HG03439 (cell line): ENCODE results near the gene SPATA20.

Source experiments
- ATAC-seq: cut with Tn5 transposase; IDR thresholded peaks from one replicate; pipeline ENCODE4 v1.9.1; 2021; ENCODE audit warnings: mild to moderate bottlenecking, moderate library complexity; ENCODE audit not compliant: unreplicated experiment

Gene SPATA20

DNA sequence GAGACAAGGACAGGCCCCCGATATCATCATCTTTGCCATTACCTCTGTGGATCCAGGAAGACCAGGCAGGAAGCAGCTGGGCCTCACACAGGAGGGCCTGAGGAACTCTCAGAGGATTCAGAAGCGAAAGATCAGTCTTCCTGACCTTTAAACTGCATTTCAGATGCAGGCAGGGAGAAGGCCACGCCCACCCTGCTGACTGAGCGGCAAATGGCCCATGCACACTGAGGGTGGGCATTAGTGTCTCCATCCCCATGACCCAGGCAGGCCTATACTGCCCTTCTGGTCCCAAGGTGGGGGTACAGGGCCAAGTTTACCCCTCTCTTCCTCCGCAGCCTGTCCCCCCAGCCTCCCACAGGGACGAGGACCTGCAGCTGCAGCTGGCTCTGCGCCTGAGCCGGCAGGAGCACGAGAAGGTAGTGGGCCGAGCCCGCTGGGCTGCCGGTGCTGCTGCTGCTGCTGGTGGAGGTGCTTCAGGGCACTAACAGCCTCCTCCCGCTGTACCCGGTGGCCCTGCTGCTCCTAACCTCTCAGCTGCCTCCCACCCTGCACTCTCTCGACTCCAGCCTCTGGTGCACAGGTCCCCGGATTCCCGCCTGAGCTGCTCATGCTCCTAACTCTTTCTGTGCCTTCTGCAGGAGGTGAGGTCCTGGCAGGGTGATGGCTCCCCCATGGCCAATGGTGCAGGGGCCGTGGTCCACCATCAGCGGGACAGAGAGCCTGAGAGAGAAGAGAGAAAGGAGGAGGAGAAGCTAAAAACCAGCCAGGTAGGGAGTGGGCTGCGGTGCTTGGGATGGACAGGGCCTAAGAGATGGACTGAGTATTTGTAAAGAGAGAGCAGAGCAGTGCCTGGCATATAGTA lies 8.2 kb upstream of the SPATA20 start:
- ATAC-seq: no peak

DNA sequence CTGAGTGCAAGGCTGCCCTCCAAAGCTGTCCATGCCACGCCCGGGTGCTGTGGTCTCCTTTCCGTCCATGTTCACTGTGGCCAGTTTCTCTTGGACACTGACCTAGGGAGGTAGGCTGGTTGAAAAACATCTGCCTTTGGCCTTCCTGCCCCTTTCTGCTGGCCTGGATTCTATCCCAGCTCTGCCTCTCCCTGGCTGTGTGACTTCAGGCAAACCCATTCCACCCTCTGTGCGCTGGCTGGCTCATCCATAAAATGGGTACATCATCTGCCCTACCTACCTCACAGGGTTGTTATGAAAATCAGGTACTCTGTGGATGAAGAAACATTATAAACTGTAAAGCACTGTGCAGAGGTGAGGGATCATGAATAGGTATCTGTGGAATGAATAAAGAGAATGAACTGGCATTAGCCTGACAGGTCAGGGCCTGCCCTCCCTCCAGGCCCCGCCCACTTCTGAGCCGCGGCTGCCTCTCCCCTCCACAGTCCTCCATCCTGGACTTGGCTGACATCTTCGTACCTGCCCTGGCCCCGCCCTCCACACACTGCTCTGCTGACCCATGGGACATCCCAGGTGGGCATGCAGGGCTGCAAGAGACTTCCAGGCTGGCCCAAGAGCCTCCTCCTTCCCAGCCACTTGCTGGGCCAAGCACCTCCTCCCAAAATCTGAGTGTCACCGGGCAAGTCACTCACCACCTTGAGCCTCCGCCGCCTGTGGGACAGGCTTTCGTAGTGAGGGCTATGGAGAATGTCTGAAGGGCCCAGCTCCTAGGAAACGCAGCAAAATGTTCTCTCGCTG lies 7.0 kb upstream of the SPATA20 start:
- ATAC-seq: no peak

DNA sequence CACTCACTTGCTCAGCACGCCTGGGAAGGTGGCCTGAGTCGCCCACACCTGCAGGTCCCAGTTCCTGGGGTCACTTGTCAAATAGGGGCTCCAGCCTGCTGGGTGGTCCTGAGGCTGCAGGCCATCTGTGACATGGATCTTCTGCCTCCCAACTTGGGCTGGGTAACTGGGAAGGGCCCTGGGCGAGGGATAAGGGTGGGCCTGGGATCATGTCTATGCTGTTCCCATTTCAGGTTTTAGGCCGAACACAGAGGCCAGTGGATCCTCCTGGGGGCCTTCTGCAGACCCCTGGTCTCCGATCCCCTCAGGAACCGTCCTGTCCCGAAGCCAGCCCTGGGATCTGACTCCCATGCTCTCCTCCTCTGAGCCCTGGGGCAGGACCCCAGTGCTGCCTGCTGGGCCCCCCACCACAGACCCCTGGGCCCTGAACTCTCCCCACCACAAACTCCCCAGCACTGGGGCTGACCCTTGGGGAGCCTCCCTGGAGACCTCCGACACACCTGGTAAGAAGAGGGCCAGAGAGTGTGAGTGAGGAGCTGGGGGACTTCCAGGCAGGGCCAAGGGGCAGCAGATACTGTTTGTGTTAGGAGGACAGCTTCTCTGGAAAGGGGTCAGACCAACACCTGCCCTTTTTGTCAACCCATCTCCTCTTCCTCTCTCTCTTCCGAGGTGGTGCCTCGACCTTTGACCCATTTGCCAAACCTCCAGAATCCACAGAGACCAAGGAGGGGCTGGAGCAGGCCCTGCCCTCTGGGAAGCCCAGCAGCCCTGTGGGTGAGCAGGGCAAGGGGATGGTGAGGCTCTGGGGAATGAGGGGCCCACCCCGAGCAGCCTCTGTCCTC lies 6.2 kb upstream of the SPATA20 start:
- no peak for ATAC-seq

DNA sequence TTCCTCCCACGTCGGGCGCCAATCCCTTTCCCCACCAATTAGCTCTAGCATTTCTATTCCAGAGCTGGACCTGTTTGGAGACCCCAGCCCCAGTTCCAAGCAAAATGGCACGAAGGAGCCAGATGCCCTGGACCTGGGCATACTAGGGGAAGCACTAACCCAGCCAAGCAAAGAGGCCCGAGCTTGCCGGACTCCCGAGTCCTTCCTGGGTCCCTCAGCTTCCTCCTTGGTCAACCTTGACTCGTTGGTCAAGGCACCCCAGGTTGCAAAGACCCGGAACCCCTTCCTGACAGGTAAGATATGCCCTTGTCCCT lies 5.6 kb upstream of the SPATA20 start:
- ATAC-seq: no peak

DNA sequence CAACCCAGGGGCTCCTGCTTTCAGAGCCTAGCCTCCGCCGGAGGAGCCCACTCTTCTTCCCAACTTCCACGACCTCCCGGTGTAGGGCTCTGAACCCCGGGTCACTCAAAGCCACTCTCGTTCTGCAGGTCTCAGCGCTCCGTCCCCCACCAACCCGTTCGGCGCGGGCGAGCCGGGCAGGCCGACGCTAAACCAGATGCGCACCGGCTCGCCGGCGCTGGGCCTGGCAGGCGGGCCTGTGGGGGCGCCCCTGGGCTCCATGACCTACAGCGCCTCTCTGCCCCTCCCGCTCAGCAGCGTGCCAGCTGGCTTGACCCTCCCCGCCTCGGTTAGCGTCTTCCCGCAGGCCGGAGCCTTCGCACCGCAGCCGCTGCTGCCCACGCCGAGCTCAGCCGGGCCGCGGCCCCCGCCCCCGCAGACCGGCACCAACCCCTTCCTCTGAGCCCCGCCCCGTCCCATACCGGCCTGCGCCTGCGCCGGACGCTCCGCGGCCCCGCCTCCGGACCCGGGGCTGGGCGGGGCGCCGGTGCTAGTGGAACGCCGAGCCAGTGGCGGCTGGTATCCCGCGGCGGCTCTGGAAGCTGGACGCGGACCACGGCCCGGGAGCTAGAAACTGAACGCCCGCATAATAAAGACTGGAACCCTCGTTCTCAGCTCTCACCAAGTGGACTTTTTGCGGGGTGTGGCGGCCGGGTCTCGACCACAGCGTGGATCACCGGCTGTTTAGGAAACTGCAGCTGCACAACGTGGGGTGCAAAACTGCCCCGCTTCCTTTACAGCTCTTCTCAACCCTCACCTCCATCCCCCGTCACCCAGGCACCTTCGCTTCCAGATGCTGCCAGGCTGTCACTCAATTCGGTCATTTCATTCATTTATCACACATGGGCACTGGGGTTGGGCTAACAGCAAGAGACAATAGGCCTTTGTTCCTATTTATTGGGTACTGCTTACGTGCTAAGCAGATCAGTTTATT lies 5.0 kb upstream of the SPATA20 start:
- peak; percentile 64 for ATAC-seq

DNA sequence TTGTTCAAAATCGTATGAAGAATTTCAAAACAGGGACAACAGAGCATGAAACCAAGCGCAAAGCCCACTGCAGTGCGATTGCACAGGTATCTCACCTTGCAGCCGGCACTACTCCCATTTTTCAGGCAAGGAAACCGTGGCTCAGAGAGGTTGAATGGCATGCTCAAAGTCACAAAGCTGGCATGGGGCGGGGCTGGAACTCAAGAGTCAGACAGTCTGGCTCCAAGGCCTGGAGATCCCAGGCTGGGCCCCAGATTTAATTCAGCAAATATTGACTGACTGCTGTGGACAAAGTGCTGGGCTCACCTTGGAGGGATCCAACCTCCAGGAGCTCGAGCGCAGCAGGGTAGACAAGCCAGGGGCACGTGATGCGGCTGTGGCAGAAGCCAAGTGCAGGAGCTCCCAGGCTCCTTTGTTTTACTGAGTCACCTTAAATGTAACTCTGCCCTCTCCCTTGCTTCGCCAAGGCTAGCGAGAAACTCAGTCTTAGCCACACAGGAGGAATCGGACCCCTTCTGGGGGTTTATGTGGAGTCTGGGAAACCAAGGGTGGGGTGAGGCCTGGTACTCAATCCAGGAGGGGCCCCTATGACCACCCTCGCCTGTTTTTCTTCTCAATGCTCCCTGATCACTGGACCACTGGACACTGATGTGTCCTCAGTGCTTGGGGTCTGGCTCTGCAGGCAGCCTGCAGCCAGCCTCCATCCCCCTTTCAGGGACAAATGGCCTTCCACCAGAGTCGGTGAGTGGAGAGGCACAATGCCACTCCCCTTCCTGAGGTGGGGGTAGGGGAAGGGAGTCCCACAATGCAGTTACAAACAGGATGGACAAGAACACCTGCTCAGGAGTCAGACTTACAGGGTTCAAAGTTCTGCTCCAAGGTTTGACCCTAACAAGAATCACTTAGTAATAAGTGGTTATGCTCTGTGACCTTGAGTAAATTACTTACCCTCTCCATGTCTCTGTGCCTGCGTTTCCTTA lies 3.9 kb upstream of the SPATA20 start:
- no peak for ATAC-seq

DNA sequence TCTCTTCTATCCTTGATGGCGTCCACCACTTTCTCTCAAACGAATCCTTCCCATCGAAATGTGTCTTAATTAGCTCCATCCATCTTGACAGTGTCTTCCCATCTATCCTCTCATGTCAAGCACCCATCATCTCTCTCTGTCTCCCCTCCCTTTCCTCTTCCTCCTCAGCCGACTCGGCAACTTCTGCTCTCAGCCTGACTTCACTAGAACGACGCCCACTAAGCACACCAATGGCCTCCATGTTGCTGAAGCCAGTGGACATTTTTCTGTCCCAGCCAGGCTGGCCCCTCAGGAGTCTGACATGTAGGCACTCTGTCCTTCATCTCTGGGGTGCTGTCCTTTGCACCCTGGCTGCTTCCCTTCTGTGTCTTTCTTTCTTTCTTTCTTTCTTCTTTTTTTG lies 2.5 kb upstream of the SPATA20 start:
- no peak for ATAC-seq

DNA sequence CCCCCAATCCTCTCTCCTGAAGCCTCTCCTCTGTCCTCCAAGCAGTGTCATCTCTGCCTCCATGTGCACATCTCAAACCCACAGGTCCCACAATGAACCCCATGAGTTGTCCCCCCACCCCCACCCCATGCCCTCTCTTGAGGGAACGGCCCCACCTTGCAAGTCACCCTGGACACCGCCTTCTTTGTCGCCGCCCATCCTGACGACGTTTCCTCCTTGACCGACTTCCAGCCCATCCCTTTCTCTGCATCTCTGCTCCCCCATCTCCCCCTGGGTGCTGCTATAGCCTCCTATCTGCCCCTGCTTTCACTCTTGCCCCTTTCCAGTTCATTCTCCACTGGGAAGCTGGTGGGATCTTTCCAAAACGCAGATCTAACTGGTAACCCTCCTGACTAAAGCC lies 1.7 kb upstream of the SPATA20 start:
- no peak for ATAC-seq

DNA sequence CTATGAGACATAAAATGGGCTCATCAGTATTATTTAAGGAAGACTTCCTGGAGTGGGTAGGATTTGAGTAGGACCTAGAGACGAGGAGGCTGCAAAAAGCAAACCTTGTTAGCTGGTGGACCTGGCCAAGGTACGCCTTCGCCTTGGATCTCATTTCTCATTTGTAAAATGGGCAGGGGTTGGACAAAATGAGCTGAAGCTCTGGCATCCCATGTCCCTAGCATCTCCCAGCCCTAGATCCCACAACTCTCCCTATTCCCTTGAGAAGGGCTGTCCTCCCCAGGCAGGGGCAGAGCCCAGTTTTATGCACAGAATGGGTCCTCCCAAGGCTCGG lies 306 bp upstream of the SPATA20 start:
- no peak for ATAC-seq

DNA sequence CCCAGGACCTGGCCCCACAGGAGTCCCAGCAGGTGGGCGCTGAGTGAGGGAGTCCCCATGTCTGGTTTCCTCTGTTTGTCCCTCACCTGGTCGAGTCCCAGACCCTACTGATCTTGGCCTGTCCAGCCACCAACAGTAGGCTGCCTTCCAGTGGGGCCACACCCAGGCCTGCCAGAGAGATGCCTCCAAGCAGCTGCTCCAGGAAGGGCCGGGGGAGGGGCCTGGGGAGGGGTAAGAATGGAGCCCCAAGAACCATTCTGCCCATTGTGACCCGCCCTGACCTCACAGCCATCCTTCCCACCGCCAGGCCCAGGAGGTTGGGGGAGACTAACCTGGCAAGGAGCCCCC lies 736 bp downstream of the SPATA20 start:
- ATAC-seq: no peak

DNA sequence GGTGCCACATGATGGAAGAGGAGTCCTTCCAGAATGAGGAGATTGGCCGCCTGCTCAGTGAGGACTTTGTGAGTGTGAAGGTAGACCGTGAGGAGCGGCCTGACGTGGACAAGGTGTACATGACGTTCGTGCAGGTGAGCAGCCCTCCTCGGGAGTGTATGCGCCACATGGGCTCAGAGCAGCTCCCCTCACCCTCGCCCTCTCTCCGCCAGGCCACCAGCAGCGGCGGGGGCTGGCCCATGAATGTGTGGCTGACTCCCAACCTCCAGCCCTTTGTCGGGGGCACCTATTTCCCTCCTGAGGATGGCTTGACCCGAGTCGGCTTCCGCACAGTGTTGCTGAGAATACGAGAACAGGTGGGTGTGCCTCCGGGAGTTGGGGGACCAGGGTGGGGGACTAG lies 1.9 kb downstream of the SPATA20 start:
- no peak for ATAC-seq

DNA sequence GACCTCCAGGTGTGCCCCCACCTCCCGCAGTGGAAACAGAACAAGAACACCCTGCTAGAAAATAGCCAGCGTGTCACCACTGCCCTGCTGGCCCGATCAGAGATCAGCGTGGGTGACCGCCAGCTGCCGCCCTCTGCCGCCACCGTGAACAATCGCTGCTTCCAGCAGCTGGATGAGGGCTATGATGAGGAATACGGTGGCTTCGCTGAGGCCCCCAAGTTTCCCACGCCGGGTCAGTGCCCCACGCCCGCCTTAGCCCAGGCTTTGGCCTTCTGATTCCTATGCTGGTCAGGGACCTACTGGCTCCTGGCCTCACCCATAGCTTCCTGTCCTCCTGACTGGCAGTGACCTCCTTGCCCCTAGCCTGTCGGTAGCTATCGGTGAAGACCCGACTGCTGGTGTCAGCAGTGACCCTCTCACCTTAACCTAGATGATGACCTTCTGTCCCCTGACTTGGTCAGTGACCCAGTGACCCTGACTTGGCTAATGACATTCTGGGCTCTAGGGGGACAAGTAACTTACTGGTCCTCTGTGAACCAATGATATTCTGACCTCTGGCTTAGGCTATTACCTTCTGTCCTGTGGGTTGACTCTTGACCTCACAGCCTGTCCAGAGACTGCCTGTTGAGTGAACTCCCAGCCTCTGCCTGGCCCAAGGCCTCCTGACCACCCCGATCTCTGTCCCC lies 2.4 kb downstream of the SPATA20 start:
- no peak for ATAC-seq

DNA sequence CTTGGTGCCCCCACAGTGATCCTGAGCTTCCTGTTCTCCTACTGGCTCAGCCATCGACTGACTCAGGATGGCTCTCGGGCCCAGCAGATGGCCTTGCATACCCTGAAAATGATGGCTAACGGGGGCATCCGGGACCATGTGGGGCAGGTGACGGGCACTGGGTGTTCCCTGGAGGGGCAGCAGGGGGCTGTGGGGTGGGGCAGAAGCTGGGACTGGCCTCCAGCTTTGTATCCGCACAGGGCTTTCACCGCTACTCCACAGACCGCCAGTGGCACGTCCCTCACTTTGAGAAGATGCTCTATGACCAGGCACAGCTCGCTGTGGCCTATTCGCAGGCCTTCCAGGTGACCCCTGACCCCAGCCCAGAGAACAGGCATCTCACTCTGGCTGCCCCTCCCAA lies 3.0 kb downstream of the SPATA20 start:
- no peak for ATAC-seq

DNA sequence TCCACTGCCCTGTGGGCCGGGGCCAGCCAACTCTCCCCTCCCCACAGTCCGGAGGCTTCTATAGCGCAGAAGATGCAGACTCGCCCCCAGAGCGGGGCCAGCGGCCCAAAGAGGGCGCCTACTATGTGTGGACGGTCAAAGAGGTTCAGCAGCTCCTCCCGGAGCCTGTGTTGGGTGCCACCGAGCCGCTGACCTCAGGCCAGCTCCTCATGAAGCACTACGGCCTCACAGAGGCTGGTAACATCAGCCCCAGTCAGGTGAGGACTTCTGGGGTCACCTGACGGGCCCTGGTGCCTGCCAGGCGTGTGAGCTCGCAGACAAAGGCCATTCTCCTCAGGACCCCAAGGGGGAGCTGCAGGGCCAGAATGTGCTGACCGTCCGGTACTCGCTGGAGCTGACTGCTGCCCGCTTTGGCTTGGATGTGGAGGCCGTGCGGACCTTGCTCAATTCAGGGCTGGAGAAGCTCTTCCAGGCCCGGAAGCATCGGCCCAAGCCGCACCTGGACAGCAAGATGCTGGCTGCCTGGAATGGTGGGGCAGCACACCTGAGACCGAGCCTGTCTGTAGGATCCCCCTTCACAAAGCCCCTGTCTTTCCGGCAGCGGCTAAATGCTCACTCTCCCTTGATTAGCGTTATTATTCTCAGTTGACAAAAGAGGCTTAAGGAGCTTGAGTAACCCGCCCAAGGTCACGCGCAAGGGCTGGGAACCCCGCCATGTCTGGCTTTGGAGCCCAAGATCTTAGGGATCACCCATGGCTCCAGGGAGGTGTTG lies 3.9 kb downstream of the SPATA20 start:
- no peak for ATAC-seq

DNA sequence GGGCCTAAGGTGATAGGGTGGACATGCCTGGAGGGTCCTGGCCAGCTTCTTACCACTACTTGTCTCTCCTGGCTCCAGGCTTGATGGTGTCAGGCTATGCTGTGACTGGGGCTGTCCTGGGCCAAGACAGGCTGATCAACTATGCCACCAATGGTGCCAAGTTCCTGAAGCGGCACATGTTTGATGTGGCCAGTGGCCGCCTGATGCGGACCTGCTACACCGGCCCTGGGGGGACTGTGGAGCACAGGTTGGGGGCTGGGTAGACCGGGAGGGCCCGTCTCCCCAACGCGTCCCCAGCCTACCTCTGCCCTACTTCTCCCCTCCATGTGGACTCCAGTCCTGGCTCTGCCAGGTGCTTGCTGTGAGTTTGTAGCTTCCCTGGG lies 4.5 kb downstream of the SPATA20 start:
- no peak for ATAC-seq

DNA sequence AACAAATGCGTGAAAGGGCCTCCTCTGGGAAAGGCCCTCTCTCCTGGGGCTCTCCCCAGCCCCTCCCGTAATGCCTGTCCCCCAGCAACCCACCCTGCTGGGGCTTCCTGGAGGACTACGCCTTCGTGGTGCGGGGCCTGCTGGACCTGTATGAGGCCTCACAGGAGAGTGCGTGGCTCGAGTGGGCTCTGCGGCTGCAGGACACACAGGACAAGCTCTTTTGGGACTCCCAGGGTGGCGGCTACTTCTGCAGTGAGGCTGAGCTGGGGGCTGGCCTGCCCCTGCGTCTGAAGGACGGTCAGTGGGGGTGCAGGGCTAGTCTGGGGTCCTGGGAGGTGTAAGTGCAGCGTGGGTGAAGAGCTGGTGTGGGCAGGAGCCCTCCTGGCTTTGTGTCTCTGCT lies 4.9 kb downstream of the SPATA20 start:
- no peak for ATAC-seq

DNA sequence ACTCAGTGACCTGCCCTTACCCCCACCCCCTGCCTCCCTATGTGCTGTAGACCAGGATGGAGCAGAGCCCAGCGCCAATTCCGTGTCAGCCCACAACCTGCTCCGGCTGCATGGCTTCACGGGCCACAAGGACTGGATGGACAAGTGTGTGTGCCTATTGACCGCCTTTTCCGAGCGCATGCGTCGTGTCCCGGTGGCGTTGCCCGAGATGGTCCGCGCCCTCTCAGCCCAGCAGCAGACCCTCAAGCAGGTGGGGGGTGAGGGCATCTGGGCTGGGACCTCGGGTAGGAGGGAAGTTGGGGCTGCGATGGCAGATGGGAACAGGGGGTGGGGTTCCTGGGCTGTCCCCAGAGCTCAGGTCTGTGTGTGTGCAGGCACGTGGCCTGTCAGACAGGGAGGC lies 7.2 kb downstream of the SPATA20 start:
- ATAC-seq: no peak

DNA sequence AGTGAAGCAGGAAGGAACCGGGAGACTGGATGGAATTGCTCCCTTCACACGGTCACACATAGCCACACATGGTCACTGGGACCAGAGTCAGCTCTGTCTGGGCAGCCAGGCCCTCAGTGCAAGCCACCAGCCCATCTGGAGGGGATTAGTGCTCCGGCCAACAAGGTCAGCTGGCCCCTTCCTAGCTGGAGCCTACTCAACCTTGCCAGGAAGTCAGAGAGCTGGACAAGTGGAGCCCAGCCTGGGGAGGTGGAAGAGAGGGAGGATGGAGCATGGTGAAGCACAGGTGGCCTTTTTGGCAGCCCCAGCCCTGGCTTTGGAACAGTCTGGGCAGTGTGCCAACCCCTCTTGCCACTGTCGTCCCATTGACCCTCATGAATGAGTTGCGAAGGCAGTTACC lies 9.8 kb downstream of the SPATA20 start:
- no peak for ATAC-seq
